Measurements from ENCODE around the gene GP5. TPM values are rescaled to one million over a fixed set of nuclear protein-coding genes. Genes with fewer than 3 reads are reported as not detected.

GP5 gene
- polyA plus RNA-seq, 4 donors, result 0.56 to 0.71 (median 0.61) TPM

DNA sequence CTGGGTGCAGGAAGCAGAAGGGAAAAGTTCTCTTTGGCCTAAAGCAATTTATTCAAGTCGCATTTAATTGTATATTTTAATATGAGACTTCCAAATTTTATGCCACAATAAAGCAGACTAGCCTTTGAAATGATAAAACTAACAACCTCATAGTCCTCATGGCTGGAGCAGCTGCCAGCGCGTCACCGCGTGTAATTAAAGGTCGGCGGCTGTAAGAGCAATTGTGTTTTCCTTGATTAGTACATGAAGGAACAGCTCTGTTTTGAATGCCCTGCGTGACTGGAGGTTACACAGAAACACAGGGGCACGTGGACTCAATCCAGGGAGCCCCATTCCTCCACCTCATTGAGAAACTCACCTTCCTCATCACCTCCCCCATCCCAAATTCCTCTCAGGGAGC, 19.4 kb downstream of the GP5 start:
- no peak for DNase-seq (ENCODE audit: low read depth in 4 of 4, low spot score in 2 of 4)

DNA sequence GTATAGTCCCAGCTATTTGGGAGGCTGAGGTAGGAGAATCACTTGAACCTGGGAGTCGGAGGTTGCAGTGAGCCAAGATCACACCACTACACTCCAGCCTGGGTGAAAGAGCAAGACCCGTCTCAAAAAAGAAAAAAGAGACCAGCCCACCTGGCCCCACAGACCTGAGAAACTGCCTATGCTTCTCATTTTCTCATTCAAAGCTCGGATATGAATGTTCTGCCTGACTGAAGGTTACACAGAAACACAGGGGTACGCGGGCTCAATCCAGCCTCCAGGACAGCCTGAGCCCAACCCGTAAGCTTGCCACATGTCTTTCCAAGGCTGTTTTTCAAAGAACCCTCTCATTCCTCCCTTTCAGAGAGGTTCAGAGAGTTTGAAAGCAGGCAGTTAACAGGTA, 19.8 kb downstream of the GP5 start:
- DNase-seq (ENCODE audit: low read depth in 4 of 4, low spot score in 2 of 4), result no peak

DNA sequence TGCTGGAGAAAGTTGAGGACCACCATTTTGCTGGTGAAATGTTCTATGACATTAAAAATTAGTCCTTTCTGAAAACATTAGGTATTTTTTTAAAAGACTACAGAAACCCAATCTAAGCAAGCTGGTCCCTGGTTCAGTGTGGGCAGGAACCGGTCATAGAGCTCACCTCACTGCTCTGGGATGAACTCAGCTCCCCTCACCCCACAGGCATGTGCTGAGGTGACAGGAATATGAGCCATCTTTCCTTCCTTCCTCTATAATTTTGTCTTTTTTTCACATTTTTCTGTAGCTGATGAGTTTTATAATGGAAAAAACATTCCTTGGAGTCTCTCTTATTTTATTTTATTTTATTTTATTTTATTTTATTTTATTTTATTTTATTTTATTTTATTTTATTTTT, 21.4 kb downstream of the GP5 start:
- no peak for DNase-seq (ENCODE audit: low read depth in 4 of 4, low spot score in 2 of 4)

DNA sequence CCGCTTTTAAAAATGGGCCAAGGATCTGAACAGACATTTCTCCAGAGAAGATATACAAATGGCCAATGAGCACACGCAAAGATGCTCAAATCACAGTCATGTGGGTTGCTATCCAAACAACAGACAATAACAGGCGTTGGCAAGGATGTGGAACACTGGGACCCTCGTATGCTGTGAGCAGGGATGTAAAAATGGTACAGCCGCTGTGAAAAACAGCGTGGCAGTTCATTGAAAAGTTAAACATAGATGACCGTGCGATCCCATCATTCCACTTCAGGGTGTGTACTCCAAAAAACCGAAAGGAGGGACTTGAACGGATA, 22.9 kb downstream of the GP5 start:
- no peak for DNase-seq (ENCODE audit: low read depth in 4 of 4, low spot score in 2 of 4)

DNA sequence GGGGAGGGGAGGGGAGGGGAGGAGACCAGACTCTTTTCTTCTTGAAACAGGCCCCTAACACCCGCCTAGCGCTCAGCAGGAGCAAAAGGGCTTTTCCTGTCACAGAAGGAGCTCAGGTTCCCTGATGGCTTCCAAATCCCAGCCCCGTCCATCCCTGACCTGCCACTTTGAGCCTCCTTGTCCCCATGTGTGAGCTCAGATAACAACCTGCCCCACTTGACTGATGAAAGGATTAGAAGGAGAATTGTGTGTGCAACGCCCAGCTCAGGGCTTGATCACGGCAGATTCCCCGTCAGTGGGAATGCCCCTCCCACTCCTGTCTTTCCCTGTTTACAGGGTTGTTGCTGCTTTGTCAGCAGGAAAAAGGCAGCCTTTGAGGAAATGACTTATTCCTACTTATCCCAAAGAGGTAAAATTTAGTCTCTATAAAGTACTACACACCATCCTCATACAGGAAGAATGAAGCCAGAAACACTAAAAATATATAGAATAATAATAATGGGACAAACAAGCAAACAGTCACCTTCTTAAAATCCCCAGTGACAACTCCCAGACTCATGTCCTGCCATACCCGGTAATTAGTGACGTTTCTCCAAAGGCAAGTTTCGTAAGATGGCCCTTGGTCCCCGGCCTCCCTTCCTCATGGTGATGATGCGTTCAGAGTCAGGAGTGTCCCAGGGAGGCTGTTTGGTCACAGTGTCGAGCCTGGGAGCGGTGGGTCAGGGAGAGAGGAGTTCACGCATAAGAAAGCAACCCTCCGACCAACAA, 23.4 kb downstream of the GP5 start:
- no peak for DNase-seq (ENCODE audit: low read depth in 4 of 4, low spot score in 2 of 4)

DNA sequence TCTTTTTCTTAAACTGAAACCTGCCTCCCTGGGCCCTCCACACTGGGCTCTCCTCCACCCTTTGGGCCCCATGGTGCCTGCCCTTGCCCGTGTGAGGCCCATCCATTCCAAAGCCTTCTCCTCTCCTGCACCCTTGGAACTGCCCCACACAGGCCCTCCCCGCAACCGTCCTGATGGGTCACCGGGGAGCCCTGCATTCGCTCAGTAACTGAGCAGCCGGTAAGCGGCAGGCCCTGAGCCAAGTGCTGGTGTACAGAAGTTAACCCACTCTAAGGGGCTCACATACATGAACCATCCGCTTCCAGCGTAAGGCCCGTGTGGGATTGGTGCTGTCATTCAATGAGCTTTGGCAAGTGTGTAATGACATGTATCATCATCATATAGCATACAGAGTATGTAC, 24.1 kb downstream of the GP5 start:
- DNase-seq (ENCODE audit: low read depth in 4 of 4, low spot score in 2 of 4), result no peak

DNA sequence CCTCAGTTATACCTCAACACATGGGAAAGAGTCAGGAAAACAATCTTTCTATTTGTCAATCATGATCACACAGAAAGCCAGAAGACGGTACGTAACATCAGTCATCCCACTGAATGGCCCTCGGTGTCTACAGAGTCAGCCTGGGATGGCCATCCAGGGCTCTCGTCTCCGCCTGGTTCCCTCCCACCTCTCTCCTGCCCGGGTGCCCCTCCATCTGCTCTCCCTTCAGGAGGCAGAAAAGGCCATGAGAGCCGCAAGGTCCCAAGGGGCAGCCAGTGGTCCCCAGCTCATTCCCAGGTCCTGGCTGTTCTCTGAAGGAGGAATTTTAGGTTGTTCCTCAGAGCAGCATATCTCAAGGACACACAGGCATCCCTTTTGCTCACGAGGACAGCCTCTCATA, 25.2 kb downstream of the GP5 start:
- no peak for DNase-seq (ENCODE audit: low read depth in 4 of 4, low spot score in 2 of 4)

DNA sequence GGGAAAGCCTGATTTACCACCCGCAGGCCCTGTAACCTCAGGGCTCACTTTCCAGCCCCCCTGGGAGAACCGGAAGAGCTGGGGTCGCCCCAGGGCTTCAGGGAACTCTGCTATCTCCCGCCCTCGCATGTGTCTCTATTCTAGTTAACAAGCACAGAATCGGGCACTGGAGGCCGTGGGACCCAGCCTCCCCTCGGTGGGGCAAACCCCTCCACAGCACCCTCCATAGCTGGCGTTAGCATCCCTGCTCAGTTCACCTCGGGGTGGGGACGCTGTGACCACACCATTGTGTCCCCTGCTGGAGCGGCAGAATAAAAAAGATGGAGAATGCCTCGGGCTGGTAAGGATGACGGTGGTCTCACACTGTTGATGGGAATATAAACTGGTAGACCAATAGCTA, 26.0 kb downstream of the GP5 start:
- no peak for DNase-seq (ENCODE audit: low read depth in 4 of 4, low spot score in 2 of 4)

DNA sequence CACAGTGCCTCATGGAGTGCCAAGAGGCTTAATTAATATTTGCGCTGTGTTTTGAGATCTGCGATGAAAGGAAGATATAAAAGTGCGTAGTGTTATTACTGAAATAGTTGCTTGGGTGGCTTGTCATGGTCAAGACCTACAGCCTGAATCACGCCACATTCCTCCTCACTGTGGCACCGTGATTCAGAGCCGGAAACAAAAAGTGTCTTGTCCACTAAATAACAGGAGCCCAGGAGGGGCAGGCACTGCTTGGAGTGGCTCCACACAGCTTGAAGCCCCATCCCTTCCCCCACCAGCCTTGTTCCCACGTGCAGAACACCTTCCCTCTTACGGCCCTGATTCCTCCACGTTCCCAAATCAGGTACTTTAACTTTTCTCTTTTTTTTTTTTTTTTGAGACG, 28.3 kb downstream of the GP5 start:
- no peak for DNase-seq (ENCODE audit: low read depth in 4 of 4, low spot score in 2 of 4)

DNA sequence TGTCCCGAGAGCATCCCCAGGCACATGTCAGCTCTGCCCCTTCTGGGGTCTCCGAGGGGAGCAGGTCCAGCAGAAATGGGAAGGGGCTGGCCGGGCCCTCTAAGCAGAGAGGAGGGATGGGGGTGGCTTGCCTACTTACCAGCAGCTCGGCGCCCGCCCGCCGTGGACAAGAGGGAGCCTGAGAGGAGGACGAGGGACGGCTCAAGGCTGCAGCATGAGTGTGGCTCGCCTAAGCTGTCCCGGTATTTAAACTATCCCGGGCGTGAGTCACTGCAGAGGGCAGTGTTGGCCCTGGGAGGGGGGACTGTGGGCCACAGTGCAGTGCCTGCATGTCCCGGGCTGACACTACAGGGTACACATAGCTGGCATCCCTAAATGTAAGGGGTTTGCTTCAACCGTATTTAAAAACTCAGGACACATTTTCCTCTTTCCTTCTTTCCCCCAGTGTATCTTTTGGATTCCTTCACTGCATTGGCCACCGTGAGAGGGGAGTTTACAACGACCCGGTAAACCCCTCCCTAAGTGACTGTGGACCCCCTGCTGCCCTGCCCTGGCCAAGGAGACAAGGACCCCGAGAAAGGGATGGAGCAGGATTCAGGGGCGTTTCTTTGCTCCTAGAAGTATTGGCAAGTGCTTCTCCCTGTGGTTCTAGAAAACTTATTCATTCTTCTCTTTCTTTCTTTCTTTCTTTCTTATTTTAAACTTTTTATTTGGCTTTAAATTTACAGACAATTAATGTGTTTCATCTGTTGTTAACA, 29.4 kb downstream of the GP5 start, which contains the start of gene LRRC15:
Gene LRRC15 (minus strand): TSS at position 222 of the 758 bp plus-strand sequence. CDS start 8,700 bp downstream, outside the sequence.
- DNase-seq (ENCODE audit: low read depth in 4 of 4, low spot score in 2 of 4), result no peak

DNA sequence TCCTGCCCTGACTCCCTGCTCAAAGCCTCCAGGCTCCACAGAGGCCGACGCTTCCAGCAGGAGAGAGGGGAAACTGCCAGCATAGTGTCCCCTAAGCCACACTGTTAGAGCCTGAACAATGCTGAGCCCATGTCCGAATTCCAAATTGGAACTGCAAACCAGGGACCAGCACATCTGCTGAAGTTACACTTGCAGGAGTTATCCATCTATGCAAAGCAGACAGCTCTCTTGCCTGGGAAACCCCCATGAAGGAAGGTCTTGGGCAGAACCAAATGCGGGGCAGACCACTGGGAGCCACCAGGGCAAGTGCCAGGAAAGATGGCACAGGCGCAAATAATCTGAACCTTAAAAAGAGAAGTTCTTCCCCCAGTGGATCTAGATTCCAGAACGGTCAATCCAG, 30.1 kb downstream of the GP5 start:
- no peak for DNase-seq (ENCODE audit: low read depth in 4 of 4, low spot score in 2 of 4)

DNA sequence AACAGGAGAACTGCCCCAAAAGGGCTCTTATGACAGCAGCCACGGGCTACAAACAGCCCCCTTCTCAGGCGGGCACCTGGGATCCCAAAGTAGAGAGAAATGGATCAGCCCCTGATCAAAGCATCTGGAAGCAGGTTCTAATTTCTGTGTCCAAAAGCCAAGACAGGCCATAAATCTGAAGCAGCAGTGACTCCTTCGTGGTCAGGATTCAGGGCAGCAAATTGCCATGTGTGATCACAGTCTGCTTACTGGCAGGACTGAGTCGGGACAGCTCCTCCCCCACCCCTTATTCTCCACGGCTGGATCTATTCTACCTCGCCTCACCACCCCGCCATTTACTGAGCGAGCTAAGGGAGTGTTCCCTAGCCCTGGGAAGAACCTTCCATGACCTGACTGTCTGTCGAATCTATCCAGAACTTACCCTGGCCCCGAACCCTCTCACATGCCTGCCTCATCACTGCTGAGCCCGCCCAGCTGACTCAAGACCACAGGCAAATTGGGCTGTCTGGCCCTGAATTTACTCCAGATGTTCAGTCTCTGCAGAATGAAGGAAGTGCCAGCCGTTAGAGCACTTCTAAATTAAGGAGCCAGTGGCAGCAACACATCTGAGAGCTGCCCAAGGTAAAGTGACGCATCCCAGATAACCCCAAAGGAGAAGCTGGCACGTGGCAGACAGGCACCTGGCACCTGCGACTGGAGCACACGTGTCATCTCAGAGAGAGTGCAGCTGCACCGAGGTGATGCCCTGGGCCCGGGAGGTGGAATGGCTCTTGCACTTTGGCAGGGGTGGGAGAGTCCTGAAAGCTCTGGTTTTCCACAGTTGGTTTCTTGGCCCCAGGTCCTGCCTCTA, 30.8 kb downstream of the GP5 start:
- DNase-seq (ENCODE audit: low read depth in 4 of 4, low spot score in 2 of 4), result no peak

DNA sequence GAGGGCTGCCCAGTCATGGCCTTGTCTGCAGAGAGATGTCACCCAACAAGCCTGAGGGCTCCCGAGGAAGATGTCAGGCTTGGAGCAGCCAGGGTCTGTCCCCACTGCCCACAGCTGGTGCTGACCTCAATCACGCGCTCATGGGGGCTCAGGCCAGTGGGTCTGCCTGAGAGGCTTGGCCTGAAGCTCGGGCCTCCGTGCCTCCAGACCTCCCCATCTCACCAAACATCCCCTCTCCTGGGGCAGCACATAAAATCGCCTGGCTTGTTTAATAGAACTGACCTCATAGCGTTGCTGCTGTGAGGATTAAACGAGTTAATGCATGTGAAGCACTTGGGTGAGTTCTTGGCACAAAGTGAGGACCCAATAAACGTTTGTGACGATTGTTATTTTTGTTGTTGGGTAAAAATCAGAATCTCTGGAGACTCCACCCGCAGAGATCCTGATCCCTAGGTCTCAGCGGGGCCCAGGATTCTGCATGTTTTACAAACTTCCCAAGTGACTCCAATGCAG, 33.0 kb downstream of the GP5 start:
- no peak for DNase-seq (ENCODE audit: low read depth in 4 of 4, low spot score in 2 of 4)

DNA sequence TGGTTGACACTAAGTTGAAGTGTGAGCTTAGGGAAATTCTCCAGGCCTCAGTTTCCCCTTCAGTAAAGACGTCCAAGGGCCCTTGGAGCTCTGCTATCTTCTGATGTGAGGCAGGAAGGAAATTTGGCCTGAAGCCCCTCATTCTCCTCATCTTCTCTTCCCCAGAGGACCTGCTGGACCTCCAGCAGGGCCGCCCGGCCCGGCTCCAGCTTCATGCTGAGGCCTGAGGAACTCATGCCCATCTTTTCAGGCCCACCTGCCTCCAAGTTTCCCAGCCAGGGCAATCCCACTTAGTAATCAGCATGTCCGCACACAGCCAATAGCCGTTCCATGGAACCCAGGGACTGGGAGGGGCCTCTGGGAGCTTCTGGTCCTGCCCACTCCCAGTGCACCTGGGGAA, 33.5 kb downstream of the GP5 start:
- no peak for DNase-seq (ENCODE audit: low read depth in 4 of 4, low spot score in 2 of 4)

DNA sequence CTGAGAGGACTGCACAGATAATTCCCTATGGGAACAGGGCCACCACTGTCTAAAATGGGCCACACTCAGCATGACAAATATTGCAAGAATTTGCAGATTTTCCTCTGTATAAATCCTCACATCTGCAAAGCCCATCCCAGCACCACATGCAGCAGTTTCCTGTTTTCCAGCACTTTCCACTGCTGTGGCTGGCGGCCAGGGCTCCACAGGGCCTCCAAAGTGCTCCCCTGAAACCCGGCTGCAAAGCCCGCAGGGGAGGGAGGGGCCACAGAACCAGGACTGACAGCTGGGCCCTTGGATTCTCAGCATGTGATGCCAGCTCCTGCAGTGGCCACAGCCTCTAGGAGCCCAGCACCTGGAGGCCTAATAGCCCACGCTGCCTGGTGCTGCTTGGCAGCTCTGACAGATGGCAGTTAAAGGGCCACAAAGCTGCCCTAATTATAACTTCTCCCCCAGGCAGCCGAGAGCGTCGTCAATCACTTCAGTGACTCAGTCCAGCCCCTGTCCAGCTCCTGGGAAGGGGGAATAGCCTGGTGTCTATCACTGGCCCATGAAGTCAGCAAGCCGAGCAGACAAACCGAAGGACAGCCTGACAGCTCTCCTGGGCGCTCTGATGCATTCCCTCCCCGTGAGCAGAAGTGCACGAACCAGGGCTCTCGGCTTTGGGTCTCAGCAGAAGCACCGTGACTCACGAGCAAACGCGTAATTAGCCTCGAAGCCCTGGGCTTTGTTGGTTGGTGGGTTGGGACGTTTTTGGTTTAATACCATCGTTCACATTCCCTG, 34.2 kb downstream of the GP5 start:
- DNase-seq (ENCODE audit: low read depth in 4 of 4, low spot score in 2 of 4), result peak in 1 of 4 donors; percentile 15

DNA sequence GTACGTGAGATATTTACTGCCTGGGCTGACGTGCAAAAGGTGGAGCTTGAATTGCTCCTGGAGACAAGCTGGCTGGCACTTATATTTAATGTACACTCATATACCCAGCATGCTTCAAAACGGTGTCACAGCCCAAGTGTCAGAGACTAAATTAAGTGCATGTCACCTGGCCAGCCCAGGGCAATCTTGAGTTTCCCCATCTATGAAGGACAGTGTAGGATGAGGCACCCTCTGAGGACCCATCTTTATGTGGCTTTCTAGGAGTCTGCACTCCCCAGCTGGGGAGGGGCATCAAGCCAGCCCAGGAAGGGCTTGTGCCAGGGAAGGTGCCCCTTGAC, 34.8 kb downstream of the GP5 start:
- no peak for DNase-seq (ENCODE audit: low read depth in 4 of 4, low spot score in 2 of 4)

DNA sequence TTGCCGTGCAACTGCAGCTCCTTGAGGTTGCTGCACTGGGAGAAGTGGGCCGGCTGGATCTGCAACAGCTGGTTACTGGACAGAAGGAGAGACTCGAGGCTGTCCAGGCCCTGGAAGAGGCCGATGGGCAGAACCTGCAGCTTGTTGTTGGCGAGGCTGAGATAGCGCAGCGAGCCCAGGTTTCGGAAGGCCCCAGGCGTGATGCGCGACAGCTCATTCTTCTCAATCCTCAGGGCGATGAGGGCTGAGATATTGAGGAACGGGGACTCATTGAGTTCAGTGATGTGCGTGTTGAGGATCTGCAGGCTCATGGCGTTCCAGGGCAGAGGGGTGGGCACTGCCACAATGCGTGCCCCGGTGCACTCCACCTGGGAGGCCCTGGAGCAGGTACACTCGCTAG, 38.5 kb downstream of the GP5 start:
- no peak for DNase-seq (ENCODE audit: low read depth in 4 of 4, low spot score in 2 of 4)

DNA sequence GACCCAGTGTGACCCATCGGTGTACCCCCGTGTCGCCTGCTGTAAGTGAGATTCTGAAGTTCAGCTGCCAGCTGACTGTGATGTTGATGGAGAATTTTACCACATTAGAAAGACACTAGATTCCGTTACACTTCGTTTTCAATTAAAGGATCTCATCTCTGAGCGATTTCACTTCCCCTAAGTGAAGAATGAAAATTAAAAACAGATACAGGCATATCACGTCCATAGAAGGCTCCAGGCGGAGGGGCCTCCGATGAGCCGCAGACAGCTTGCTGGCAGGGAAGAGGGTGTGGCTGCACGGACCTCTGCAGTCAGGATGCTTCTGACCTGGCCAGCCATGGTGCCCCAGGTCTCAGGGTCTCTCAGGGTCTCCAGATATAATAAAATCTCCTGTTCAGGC, 41.4 kb downstream of the GP5 start:
- DNase-seq (ENCODE audit: low read depth in 4 of 4, low spot score in 2 of 4), result no peak

DNA sequence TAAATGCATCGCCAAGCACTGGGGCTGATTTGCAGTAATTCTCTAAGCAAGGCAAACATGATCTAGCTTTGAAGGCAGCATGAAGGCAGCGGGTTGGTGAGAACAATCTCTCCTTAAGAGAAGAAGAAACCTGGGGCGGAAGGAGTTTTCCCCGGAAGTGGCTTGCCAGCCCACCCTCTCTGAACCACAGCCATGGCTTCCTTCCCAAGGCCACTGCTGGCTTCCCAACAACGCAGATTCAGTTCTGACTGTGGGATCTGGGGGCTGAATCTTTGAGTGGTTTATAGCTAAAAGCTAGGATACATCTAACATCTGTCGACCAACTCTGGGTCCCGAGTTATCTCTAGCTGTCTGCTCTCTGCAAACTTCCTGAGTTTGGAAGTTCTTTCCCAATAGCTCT, 43.7 kb downstream of the GP5 start:
- no peak for DNase-seq (ENCODE audit: low read depth in 4 of 4, low spot score in 2 of 4)

DNA sequence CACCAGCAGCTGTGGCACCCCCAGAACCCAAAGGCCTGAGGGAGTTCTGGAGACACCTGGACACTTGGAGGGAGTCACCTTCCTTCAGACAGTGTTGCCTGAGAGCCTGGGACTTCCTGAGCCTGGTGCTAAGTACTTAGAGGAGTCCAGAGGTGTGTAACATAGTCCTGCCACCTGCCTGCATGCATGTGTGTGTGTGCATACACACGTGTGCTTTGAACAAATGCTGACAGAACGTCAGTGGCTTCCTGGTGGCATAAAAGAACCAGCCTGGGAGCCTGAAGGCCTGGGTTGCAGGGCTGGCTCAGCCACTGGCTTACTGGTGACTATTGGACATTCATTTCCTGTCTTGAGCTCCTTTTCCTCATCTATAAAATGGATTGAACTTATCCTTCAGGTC, 44.8 kb downstream of the GP5 start:
- DNase-seq (ENCODE audit: low read depth in 4 of 4, low spot score in 2 of 4), result no peak
